Mucosa of descending colon (tissue), 3 donors: Measurements from ENCODE around the gene EHBP1. TPM values are rescaled to one million over a fixed set of nuclear protein-coding genes. Genes with fewer than 3 reads are reported as not detected.
A peak's percentile ranks its signal among the peaks of the same experiment; 100 is the strongest.

ENCODE experiments used
- ATAC-seq: fragments of 200-7000 bp; cut with Tn5 transposase; one replicate; pipeline ENCODE4 v1.9.1; 2020; ENCODE audit warnings: mild to moderate bottlenecking, moderate library complexity
- DNase-seq, 3 donors: peaks; one replicate each; pipeline ENCODE4 v3.0.0-alpha.2; 2020
- H3K36me3 ChIP-seq: fragments of 200-600 bp; one replicate; pipeline ENCODE4 v1.8.0; 2021; ENCODE audit warnings: low read depth, mild to moderate bottlenecking
- H3K4me1 ChIP-seq: fragments of 200-600 bp; one replicate; pipeline ENCODE4 v1.8.0; 2021; ENCODE audit warnings: low read depth, mild to moderate bottlenecking
- H3K4me3 ChIP-seq: fragments of 200-600 bp; one replicate; pipeline ENCODE4 v1.8.0; 2021; ENCODE audit warnings: mild to moderate bottlenecking
- H3K9me3 ChIP-seq: fragments of 200-600 bp; one replicate; pipeline ENCODE4 v1.8.0; 2021; ENCODE audit warnings: mild to moderate bottlenecking
- CTCF ChIP-seq: fragments of 200-600 bp; IDR thresholded peaks from one replicate; pipeline ENCODE4 v1.8.0; 2022; ENCODE audit warnings: antibody characterized with exemption, mild to moderate bottlenecking
- intact Hi-C, 2 donors: fragments of 100-400 bp; cut with DNase I in 1 of 2; cut with micrococcal nuclease in 1 of 2; formaldehyde crosslinking; loops; one replicate each; pipeline versions ENCODE4 v1.11.0 to v1.11.1; 2022; cut with DNase I, micrococcal nuclease
- total RNA-seq, 3 donors: library from RNA; stranded (reverse); fragmentation: NEBNext Ultra II Directional in 2 of 3; extraction: Animal tissue kit (Norgen Biotek cat#: 25700) in 2 of 3; gene quantifications; one replicate each; pipeline versions ENCODE4 v1.2.1 to v1.2.4, GENCODE V29; 2021 to 2023
- donor health status: DM: no; HTN: no; CAD: no; lungs with moderate emphysema.
- donor health status: DM: no; HTN: no; CAD: no.
- donor health status: DM: no; HTN: yes; CAD: no.

EHBP1 gene
- total RNA-seq, 3 donors from 2014 or later: 26.9 to 136 (median 28.2) TPM

DNA sequence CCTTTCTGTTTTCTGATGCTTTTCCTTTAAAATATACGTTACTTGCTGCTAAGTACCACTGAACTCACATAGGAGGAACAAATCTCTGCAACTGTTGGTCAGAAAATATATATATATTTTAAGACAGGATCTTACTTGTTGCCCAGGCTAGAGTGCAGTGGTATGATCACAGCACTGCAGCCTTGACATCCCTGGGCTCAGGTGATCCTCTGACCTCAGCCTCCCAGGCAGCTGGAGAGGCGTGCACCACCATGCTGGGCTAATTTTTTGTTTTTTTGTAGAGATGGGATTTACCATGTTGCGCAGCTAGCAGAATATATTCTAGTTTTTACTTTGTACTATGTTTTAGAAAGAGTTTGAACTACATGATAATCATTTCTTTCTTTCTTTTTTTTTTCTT lies 51.5 kb downstream of the EHBP1 start:
- no peaks in the 10 kb centered on the region for H3K4me1 ChIP-seq
- DNase-seq (no peak), ATAC-seq (no peak)
- TF ChIP-seq CTCF: no peak
- no peak overlapping the region for H3K4me3 ChIP-seq
- H3K9me3 ChIP-seq: no peaks in the 10 kb centered on the region
- intact Hi-C loops: no loop called here
- H3K36me3 ChIP-seq: no peaks in the 10 kb centered on the region

- Histone ChIP-seq H3K4me1 (no peaks in the 10 kb centered on the region), H3K4me3 (no peak overlapping the region), H3K9me3 (no peaks in the 10 kb centered on the region), H3K36me3 (no peaks in the 10 kb centered on the region)
- no peak for DNase-seq
- no peak for TF ChIP-seq CTCF
- intact Hi-C loops: no loop called here
- ATAC-seq: no peak
Measured at GRCh38 chr2:62760026-62760425, 54.5 kb downstream of the EHBP1 start.

GRCh38 chr2:62760555-62760954 lies 55.0 kb downstream of the EHBP1 start:
- Histone ChIP-seq H3K36me3 (no peaks in the 10 kb centered on the region), H3K4me3 (no peak overlapping the region), H3K9me3 (no peaks in the 10 kb centered on the region), H3K4me1 (no peaks in the 10 kb centered on the region)
- ATAC-seq (peak; percentile 26), DNase-seq (no peak)
- intact Hi-C loops: no loop called here
- TF ChIP-seq CTCF: no peak

- Histone ChIP-seq H3K36me3 (no peaks in the 10 kb centered on the region), H3K9me3 (no peaks in the 10 kb centered on the region), H3K4me3 (no peak overlapping the region), H3K4me1 (no peaks in the 10 kb centered on the region)
- no peak for TF ChIP-seq CTCF
- intact Hi-C loops: no loop called here
- DNase-seq: no peak
- ATAC-seq: no peak
Measured at GRCh38 chr2:62765619-62766376, 60.3 kb downstream of the EHBP1 start.

DNA sequence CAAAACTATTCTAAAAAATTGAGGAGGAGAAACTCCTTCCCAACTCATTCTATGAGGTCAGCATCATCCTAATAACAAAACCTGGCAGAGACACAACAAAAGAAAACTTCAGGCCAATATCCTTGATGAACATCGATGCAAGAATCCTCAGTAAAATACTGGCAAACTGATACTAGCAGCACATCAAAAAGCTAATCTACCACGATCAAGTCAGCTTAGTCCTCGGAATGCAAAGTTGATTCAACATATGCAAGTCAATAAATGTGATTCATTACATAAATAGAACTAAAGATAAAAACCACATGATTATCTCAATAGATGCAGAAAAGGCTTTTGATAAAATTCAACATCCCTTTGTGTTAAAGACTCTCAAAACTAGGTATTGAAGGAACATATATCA lies 63.1 kb downstream of the EHBP1 start:
- no peaks in the 10 kb centered on the region for H3K4me1 ChIP-seq
- H3K4me3 ChIP-seq: no peak overlapping the region
- intact Hi-C loops: no loop called here
- H3K9me3 ChIP-seq: no peaks in the 10 kb centered on the region
- no peak for TF ChIP-seq CTCF
- H3K36me3 ChIP-seq: no peaks in the 10 kb centered on the region
- ATAC-seq (no peak), DNase-seq (no peak)

DNA sequence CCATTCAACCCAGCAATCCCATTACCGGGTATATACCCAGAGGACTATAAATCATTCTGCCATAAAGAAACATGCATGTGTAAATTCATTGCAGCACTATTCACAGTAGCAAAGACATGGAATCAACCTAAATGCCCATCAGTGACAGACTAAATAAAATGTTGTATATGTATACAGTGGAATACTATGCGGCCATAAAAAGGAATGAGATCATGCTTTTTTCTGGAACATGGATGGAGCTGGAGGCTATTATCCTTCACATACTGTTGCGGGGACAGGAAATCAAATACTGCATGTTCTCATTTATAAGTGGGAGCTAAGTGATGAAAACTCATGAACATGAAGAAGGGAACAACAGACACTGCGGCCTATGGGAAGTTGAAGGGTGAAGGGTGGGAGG lies 65.1 kb downstream of the EHBP1 start:
- no peak for TF ChIP-seq CTCF
- intact Hi-C loops: no loop called here
- ATAC-seq: no peak
- Histone ChIP-seq H3K36me3 (no peaks in the 10 kb centered on the region), H3K4me1 (no peaks in the 10 kb centered on the region), H3K4me3 (no peak overlapping the region), H3K9me3 (no peaks in the 10 kb centered on the region)
- no peak for DNase-seq
